Amniotic stem cell (primary cell): ENCODE data around the gene CMIP.
"Not testable (repeated sequence)": the region's sequence is repeated elsewhere in the genome, so short reads cannot be mapped to it uniquely, and the experiment has no call there.

Experiments
- DNase-seq: peaks from one replicate; lab custom pipeline; 2025; lab: John Stamatoyannopoulos, UW

The CMIP gene

DNA sequence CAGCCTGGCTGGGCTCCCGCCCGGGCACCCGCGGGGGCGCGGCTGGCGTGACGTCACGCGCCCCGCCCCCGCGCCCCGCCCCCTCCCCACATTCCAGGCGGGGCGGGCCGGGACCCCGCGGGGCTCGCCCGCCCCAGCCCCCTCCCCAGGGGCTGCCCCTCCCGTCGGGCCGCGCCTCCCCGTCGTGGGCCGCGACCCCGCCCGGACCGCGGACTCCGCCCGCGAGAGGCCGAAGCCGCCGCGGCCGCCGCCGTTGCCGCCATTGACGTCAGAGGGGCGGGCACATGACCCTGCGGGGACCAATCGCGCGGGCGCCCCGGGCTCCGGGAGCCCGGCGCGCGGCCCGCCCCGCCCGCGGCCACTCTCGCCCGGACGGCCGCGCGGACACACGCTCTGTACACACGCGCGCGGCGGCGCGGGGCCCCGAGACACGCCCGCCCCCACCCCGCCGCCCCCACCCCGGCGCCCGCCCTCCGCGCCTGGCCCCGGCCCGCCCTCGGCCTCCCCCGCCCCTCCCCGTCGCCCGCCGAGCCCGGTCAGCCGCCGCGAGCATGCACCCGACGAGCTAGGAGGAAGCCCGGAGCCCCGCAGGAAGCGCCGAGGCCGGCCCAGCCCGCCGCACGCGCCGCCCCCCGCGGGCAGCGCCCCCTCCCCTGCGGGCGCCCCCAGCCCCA lies at the start of gene CMIP:
Gene CMIP (plus strand): TSS at position 361 of the 674 bp plus-strand sequence.
- peak; percentile 48 for DNase-seq

DNA sequence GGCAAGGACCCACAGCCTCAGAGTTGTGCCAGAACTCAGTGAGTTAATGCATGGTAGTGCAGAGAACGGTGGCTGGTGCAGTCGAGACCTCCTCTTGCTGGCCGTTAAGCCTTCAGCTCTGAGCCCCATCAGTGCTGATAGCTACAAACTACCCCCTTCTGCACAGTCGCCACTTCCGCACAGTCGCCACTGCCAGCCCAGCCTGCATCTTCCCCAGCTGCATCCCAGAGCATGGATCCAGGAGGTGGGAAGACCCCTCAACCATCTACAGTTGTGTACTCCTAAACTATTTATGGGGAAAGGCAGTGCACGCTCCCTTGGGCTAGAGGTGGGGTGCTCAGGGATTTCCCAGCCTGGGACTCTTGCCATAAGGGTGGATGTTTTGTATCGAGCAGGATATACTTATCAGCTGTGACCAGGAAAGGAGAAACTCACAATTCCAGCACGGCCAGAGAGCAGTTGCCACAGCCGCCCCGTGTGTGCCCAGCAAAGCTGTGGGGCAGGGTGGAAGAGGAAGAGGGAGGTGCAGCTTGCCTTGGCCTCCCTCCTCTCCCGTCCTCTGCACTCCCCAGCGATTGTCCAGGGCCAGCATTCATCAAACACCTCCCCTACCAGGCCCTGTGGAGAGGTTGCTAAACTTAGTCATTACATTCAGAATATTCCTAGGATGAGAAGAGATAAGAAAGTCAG lies 49.5 kb upstream of the CMIP start:
- DNase-seq, result no peak

DNA sequence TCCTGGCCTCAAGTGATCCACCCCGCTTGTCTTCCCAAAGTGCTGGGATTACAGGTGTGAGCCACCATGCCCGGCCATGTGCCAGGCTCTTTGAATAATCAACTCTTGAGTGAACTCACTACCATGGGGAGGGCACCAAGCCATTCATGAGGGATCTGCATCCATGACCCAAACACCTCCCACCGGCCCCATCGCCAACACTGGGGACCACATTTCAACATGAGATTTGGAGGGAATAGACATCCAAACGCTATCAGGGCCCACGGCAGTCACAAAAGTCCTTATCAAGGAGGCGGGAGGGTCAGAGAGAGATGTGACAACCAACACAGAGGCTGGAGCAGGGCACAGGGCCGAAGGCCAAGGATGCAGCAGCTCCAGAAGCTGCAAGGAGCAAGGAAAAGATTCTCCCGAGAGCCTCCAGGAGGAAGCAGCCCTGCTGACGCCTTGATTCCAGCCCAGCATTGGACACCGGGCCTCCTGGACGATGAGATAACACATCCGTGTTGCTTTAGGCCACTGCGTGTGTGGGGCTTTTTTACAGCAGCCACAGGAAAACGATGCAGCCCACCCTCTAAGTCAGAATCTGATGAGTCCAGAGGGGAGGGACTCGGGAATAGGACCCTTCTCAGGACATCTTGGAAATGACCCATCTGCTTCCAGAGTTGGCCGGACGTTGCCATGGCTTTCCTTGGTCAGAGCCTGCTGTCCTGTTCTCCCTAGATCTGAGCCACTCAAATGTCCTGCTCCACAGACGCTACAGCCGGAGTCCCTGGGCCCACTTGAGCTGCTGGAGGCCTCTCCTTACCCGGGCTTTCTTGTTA lies 47.3 kb upstream of the CMIP start:
- no peak for DNase-seq

DNA sequence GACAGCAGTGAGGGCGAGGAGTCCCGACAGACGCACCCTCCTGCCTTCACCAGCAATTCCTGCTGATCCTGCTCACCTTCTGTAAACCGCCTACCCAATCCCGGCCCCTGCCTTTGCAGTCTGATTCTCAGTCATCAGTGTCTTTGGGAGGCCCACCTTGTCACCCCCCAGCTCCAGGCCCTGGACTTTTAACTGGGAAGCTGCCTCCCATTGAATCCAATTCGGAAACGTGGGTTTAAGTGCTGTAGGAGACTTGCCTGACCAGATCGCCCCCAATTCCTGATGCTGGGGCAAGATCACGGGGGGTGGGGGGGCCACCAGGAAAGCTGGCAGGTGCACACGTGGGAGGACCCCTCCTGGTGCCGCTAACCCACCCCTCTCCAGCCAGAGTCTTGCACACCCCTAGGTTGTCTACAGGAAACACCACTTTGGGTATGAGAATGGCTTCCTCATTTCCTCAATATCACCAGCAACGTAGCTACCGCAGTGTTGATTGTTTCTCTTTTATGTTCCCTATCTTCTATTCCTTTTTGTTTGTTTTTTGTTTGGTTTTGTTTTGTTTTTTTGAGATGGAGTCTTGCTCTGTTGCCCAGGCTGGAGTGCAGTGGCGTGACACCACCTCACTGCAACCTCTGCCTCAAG lies 46.6 kb upstream of the CMIP start:
- no peak for DNase-seq

DNA sequence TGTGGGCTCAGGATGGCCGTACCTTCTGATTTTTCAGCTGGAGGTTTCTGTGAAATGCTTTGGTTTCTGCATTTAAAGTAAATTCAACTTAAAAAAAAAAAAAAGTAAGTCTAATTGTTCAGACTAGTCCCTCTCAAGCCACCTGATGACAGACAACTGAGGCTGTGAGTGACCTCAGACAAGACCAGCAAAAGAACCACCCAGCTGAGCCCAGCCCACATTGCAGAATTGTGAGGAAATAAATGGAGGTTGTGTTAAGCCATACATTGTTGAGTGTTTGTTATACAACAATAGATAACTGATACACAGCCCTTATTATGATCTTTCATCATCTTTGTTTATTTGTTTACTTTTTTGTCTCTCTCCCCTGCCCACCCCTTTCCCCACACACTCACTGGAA lies 44.7 kb upstream of the CMIP start:
- DNase-seq, result no peak

DNA sequence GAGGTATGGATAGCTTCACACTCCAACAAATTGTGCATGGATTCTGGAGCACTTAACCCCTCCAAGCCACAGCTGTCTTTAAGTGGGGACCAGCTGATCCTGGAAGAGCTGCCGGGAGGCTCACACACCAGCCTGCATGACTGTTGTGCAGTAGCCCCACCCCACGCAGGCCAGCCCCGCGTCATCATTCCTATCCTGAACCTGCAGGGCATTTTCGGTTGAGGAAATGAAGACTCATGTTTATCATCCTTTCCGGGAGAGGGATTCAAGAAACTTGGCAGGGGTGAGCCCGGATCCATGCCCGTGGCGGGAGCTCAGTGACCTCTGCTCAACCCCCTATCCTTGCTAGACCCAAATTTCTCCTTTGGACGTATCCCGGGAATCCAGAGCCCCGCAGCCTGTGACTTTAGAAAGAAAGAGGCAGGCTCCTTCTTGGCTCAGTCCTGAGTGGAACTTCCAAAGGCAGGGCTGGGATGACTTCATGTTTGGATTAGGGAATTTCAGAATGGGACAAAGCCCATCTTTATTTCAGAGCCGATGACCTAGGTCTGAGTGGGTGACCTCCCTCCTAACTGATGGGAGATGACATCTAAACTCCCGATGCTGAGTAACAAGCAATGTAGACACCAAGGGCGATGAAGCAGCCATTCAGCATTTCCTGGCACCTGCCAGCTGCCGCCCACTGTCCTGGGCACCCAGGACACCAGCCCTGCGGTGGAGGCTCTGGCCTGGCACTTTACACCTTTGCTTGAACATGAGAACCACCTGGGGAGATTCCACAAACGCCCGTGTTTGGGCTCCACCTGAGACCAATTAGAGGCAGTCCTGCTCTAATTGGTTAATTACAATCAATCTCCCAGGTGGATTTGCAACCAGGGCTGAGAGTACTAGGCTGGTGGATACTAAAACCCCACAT lies 43.3 kb upstream of the CMIP start:
- peak; percentile 73 for DNase-seq

DNA sequence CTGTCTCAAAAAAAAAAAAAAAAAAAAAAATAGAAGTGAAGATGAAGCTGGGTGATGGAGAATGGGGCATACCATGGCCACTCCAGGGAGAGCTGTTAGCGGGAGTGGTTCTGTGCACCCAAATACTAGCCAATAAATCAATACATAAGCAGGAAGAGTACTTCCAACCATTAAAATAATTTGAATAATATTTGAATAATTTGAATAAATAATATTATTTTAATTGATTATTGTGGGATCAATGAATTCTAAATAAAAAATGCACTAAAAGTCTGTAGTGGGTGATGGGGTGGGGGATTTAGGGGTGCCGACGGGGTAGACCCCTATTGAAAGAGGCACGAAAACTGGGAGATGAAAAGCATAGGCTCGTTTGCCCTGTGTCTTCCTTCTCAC lies 41.4 kb upstream of the CMIP start:
- DNase-seq, result no peak

DNA sequence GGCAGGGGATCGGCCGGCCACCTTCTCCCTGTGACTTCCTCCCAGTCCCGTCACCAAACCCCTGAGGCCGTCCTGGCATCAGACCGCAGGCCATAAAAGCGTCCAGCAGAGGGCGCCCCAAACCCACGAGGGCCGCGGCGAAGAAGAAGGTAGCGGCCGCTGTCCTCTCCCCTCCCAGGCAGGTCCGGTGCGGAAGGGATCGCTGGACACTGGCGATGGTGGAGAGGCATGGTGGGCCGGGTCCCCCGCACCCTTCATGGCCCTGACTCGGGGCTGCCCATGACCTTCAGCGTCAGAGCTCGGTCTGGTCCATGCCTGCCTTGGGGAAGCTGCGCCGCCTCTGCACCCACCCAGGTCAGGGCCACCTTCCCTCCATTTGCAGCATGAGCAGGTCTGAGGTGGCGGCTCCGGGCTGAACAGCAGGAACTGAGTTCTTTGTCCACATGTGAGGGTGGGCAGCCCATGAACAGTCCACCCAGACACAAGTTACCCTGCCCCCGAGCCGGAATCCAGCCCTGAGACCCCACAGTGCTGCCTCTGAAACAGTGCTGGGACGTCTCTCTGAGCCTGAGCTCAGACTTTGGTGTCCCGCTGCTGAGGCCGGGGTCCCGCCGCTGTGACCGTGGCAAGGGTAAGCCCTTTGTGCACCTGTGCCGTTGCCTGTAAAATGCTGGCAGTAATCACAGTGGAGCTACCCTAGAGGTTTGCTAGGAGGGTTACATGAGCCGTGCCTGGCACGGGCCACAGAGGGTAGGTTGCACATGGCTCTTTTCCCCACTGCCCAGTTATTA lies 40.8 kb upstream of the CMIP start:
- peak; percentile 30 for DNase-seq

DNA sequence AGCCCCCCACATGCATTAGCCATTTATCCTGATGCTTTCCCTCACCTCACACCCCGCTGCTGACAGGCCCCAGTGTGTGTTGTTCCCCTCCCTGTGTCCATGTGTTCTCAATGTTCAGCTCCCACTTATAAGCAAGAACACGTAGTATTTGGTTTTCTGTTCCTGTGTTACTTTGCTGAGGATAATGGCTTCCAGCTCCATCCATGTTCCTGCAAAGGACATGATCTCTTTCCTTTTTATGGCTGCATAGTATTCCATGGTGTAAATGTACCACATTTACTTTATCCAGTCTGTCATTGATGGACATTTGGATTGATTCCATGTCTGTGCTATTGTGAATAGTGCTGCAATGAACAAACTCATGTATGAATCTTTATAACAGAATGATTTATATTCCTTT lies 39.6 kb upstream of the CMIP start:
- not testable (repeated sequence) for DNase-seq

DNA sequence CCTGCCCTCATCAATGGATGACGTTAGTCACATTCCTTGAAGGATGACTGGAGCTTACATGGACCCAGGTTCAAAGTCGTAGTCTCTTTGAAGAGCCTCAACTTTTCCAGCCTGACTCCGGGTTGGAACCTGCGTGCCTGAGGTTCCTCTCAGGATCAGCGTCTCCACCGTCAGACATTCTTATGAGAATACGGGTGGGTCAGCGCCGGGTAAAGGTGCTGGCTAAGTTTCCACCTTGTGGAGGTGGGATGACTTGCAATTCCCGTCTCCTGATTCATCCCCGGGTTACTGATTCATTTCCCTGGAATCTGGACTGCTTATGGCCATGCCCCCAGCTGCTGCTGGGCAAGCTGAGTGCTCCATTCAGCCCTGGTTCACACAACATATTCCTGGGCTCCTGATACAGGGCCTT lies 38.9 kb upstream of the CMIP start:
- DNase-seq, result peak; percentile 41

DNA sequence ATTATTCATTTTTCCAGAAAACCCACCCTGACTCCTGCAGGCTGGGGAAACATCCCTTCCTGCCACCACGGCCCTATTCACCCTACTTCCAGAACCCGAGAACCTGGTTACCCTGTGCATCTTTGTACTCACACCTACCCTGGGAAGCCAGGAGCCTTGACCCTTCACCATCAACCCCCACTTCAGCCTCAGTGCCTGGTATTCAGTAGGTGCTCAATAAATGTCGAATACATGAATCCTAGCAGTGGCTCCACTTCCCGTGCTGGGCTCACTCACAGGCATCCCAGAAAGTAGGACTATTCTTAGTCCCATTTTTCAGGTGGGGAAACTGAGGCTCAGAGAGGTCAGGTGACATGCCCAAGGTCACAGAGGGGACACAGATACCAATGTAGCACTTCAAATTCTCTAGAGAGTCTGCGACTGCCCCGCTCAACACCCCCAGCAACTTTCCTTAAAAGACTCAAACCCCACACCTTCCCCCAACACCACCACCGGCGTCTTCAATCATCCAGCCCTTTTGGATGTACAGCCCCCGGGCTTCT lies 36.1 kb upstream of the CMIP start:
- DNase-seq, result no peak

DNA sequence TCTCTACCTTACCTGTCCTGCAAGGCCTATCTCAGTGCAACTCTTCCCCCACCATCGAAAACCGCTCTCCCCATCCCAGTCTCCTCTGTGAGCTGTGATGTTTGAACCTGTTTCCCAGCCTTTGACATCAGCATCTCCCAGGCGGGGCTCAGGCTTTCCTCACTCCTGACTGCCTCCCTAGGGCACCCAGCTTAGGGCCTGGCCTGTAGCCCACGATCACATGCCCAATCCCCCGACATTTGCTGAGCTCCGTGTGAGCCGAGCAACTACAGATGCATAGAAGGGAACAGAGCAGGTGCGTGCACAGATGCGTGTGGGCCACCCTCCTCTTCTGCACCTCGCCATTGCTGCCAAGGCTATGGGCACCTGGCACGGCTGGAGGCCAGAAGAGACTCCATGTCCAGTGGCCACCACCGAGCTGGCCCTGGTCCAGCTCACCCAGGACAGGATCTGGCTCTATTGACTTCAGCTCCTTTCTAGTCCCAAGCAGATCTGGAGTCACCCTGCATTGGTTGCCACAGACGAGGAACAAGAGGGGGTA lies 35.5 kb upstream of the CMIP start:
- no peak for DNase-seq

DNA sequence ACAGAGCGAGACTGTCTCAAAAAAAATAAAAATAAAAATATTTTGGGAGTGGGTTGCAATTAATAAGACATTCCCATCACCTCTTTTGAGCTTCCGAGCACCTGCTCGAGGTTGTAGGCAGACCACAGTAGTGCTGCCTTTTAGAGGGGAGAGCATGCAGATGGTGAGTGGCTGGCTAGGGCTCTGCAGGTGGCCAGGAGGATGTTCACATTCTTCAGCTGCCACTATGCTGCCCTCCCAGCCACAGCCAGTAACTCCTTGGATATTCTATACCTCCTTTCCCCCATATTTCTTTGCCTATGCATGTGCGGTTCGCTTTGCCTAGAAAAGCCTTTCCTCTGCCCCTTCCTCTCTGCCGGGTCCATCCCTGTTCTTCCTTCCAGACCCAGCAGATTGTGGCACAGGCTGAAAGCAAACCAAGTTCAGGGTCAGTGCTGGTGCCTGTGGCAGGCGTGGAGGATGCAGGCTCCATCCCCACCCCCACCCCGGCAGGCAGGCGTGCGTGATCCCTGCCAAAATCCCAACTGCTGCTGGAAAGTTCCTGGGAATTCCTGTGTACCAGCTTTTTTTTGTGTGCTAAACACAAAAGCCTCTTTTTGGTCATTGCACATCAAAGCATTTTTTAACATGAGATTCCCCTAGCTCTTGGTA lies 33.8 kb upstream of the CMIP start:
- DNase-seq, result no peak

DNA sequence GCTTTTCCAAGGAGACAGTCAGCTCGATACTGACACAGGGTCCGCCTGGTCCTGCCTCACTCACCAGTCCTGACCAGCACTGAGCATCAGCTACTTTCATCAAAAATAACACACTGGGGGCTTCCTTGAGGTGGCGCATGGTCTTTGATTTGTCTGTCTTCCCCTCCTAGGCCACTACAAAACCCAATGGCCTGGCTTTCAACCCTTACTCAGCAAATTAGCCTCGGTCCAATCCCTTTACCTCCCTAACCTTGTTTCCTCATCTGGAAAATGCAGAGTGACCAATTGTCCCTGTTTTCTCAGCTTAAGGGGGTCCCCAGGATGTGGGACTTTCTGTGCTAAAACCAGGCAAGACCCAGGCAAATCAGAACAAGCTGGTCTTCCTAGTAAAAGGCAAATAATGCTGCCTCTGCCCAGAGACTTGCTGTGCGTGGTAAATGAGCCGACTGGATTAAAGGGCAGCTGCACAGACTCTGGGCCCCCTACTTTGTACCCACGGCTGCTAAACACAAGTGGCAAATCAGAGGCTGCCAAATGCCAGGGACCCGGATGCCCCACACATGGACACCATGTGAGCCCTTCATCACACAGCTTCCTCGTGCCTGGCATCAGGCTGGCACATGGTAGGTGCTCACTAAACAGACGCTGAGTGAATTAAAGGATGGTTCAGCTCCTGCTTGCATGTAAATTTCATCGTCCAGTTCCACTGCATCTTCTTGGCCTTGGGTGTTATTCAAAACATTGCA lies 31.2 kb upstream of the CMIP start:
- DNase-seq, result no peak

DNA sequence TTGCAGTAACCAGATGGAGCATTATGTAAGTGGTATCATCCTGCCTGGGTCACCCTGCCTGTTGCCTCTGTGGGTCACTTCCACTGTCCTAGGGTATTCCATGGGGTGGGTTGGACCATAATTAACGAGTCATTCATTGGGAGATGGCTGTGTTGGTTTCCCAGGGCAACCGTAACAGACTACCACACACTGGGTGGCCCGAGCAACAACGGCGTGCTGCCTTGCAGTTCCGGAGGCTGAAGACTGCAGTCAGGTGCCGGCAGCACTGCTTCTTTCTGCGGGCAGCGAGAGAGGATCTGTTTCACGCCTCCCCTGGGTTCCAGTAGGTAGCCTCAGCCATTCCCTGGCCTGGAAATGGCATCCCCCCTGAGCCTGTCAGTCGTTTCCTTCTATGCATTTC lies 28.9 kb upstream of the CMIP start:
- DNase-seq, result no peak

DNA sequence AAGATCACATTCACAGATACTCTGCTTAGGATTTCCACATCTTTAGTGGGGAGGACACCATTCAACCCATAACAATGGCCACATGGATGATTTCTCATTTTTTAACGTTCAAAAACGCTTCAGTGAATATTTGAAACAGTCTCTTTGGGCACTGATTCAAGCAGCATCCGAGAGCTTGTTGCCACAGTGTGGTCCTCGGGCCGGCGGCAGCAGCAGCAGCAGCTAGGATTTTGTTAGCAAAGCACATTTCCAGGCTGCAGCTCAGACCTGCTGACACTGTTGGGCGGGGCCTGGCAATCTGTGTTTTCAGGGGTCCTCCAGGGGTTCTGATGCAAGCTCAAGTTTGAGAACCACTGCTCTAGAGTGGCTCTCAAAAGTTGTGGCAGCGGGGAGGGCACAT lies 27.9 kb upstream of the CMIP start:
- DNase-seq, result no peak

DNA sequence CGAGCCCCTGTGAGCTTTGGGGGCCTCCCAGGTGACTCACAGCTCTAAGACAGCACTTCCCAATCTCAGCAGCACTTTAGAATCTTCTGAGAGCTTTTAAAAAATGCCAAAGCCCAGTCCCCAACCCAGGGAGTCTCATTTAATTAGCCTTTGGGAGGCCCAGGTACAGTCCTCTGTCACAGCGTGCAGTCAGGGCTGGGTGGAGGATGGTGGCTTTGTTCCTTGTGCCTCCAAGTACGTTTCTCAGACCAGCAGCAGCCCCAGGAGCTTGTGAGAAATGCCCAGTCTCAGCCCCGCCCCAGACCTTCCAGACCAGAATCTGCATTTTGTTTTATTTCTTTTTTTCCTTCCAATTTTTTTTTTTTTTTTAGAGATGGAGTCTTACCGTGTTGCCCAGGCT lies 27.4 kb upstream of the CMIP start:
- DNase-seq, result no peak

DNA sequence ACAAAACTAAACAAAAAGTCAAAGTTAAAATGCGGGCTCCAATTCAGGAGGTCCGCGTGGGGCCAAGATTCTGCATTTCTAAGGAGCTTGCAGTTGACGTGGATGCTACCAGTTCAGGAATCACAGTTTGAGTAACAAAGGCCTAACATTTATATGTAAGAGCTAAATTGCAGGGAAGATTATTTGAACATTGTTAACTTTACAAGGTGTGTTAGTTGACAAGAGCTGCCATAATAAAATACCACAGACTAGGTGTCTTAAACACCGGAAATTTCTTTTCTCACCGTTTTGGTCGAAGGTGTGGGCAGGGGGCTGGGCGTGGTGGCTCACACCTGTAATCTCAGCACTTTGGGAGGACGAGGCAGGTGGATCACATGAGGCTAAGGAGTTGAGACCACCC lies 24.8 kb upstream of the CMIP start:
- no peak for DNase-seq

DNA sequence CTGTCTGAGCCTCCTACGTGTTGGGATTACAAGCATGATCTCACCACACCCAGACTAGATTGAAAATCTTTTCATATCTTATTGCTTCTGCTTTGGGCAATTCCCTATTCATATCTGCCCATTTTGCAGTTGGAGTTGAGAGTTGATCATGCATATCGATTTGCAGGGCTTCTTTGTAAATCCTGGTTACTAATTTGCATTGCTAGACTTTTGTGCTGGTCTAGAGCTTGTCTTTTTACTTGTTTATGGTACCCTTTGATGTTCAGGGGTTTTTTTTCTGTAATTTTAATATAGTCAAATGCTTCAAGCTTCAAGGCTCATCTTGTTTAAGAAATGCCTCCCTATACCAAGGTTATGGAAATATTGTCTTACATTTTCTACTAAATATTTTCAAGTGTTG lies 23.5 kb upstream of the CMIP start:
- no peak for DNase-seq
